KMS-11 (cell line): ENCODE measurements around the gene GDF10.

Experiments used
- H2AFZ ChIP-seq: fragments of 200-600 bp; sonication (generic); 2 replicates; pipeline ENCODE4 v1.6.1; 2016; ENCODE audit warnings: antibody characterized with exemption, mixed run types, low read depth
- H3K27ac ChIP-seq: fragments of 200-600 bp; sonication (generic); 2 replicates; pipeline ENCODE4 v1.6.1; 2016; ENCODE audit warnings: mild to moderate bottlenecking, mixed run types
- H3K27me3 ChIP-seq: fragments of 200-600 bp; sonication (generic); 2 replicates; pipeline ENCODE4 v1.6.1; 2017; ENCODE audit warnings: mild to moderate bottlenecking, low read depth, mixed run types, moderate library complexity; ENCODE audit not compliant: insufficient read depth
- H3K36me3 ChIP-seq: fragments of 200-600 bp; sonication (generic); 2 replicates; pipeline ENCODE4 v1.6.1; 2017; ENCODE audit warnings: mild to moderate bottlenecking, mixed run types; ENCODE audit not compliant: insufficient read depth
- H3K4me1 ChIP-seq: fragments of 200-600 bp; sonication (generic); 2 replicates; pipeline ENCODE4 v1.6.1; 2016; ENCODE audit warnings: mild to moderate bottlenecking, low read depth, mixed run types; ENCODE audit not compliant: poor library complexity, severe bottlenecking
- H3K4me2 ChIP-seq: fragments of 200-600 bp; sonication (generic); 2 replicates; pipeline ENCODE4 v1.7.0; 2016; ENCODE audit warnings: mild to moderate bottlenecking, mixed run types
- H3K4me3 ChIP-seq: fragments of 200-600 bp; sonication (generic); IDR thresholded peaks from 2 replicates; pipeline ENCODE4 v1.6.1; 2017; ENCODE audit warnings: low read depth, low read length, mixed read lengths; ENCODE audit not compliant: insufficient read depth
- H3K79me2 ChIP-seq: fragments of 200-600 bp; sonication (generic); 2 replicates; pipeline ENCODE4 v1.6.1; 2016; ENCODE audit warnings: low read depth, mixed run types; ENCODE audit not compliant: insufficient read depth
- H3K9ac ChIP-seq: fragments of 200-600 bp; sonication (generic); 2 replicates; pipeline ENCODE4 v1.6.1; 2016; ENCODE audit warnings: mild to moderate bottlenecking, mixed run types
- H4K20me1 ChIP-seq: fragments of 200-600 bp; sonication (generic); 2 replicates; pipeline ENCODE4 v1.6.1; 2016; ENCODE audit warnings: mild to moderate bottlenecking, mixed run types; ENCODE audit not compliant: insufficient read depth
- TF ChIP-seq, protein P1 (sequence below): fragments of 200-600 bp; sonication (generic); conservative IDR thresholded peaks from 2 replicates; pipeline ENCODE4 v1.6.1; 2017; ENCODE audit warnings: low read depth, mild to moderate bottlenecking, antibody characterized with exemption, low read length, moderate library complexity, mixed read lengths

The GDF10 gene

DNA sequence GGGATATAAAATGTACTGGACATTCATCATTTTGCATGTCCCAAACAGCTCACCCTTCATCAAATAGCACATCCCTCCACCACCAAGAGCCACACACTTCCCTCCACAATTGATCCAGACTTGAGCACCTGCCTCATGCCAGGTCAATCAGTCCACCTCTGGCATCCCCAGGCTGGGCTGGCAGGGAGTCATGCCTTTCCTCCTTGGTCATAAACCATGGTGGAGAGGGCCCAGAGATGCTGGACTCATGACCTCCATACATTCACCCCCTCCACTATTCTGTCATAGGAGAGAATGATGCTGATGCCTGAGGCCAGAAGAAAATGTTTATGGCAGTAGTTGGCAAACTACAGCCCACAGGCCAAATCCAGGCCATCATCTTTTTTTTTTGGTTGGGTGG lies 16.1 kb upstream of the GDF10 start:
- no peaks in the 10 kb centered on the region for H3K4me1 ChIP-seq
- no peak overlapping the region for H3K27ac ChIP-seq
- H3K9ac ChIP-seq: no peak overlapping the region
- no peaks in the 10 kb centered on the region for H3K36me3 ChIP-seq
- H3K79me2 ChIP-seq: no peaks in the 10 kb centered on the region
- H3K27me3 ChIP-seq: no peaks in the 10 kb centered on the region
- TF ChIP-seq, protein P1, sequence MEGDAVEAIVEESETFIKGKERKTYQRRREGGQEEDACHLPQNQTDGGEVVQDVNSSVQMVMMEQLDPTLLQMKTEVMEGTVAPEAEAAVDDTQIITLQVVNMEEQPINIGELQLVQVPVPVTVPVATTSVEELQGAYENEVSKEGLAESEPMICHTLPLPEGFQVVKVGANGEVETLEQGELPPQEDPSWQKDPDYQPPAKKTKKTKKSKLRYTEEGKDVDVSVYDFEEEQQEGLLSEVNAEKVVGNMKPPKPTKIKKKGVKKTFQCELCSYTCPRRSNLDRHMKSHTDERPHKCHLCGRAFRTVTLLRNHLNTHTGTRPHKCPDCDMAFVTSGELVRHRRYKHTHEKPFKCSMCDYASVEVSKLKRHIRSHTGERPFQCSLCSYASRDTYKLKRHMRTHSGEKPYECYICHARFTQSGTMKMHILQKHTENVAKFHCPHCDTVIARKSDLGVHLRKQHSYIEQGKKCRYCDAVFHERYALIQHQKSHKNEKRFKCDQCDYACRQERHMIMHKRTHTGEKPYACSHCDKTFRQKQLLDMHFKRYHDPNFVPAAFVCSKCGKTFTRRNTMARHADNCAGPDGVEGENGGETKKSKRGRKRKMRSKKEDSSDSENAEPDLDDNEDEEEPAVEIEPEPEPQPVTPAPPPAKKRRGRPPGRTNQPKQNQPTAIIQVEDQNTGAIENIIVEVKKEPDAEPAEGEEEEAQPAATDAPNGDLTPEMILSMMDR: no peak
- no peak overlapping the region for H3K4me2 ChIP-seq
- no peaks in the 10 kb centered on the region for H4K20me1 ChIP-seq
- H2AFZ ChIP-seq: no peak overlapping the region
- H3K4me3 ChIP-seq: no peak overlapping the region

DNA sequence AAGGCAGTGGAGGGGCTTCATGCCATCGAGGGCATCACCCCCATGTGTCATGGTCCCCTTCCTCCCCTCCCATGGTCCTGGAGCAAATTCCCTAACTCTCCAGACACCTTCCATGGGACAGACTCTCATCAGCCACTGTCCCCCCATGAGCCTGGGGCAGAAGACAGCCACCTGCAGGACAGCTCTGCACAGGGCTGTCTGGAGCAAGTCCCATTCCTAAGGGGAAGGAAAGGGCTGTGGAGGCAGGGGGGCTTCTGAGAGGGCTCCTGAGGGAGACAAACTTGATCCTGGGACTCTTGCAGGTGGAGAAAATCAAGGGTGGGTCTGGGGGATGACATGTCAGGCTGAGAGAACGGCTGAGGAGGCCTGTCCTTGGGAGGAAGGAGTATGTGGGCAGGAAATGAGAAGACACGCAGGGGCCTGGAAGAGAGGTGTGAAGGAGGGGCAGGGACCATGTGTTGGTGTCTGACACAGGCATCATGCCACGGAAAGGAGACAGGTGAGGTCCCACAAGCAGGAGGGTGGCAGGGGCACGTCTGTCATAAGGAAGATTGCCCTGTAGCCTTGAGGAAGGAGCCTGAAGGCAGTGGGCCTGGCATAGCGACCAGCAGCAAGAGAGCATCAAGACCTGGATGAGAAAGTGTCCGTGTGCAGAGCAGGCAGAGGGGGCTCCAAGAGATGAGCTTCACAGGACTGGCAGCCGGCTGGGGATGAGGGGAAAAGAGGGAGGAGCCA lies 14.4 kb upstream of the GDF10 start:
- H3K4me2 ChIP-seq: no peak overlapping the region
- no peak overlapping the region for H3K9ac ChIP-seq
- TF ChIP-seq, protein P1: no peak
- no peaks in the 10 kb centered on the region for H4K20me1 ChIP-seq
- H3K27me3 ChIP-seq: no peaks in the 10 kb centered on the region
- no peaks in the 10 kb centered on the region for H3K36me3 ChIP-seq
- no peak overlapping the region for H3K27ac ChIP-seq
- no peak overlapping the region for H2AFZ ChIP-seq
- H3K4me3 ChIP-seq: no peak overlapping the region
- H3K79me2 ChIP-seq: no peaks in the 10 kb centered on the region
- no peaks in the 10 kb centered on the region for H3K4me1 ChIP-seq

DNA sequence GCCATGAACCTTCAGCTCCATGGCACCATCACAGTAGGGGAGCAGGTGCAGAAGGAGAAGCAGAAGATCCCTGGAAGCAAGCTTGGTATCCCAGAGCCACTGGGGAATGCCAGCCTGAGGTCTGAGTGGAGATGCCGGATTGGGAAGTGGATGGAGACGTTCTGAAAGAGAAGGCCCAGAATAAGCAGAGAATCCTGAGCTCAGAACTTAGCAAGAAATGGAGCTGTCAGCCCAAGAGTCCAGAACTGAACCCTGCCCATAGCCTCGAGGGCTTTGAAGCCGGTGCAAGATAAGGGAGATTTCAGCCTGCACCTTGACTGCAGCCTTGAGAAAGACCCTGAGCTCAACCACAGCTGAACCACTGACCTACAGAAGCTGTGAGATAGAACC lies 13.9 kb upstream of the GDF10 start:
- Histone ChIP-seq H3K9ac (no peak overlapping the region), H3K27ac (no peak overlapping the region)

DNA sequence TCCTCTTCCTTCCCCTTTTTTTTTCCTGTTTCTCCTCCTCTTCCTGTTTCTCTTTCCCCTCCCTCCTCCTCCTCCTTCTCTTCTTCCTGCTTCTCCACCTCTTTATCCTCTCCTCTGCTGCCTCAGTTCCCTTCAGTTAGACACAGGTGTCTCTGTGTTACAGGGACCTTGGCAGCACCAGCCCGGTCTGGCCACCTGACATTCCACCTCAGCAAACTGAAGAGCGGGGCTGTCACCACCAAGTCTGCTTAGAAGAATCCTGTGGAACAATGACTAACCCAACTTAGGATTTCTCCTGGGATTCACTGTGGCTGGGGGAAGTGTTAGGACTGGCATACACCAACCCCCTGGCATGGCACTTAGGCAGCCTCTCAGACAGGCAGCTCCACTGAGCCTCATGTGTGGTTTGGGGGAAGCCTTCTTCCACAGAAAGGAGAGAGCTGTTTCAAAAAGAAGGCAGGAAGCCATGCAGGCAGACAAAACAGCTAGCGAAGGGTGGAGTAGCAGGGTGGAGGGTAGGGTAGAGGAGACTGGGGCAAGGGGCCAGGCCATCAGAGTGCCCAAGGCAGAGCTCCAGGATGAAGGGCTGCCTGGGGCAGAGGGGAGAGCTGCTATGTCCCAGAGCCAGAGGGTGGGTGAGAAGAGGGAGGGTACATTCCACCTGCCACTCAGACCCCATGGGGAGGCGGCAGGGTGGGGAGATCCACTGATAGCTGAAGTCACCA lies 13.2 kb upstream of the GDF10 start:
- Histone ChIP-seq H3K79me2 (no peaks in the 10 kb centered on the region), H3K27ac (no peak overlapping the region), H2AFZ (no peak overlapping the region), H3K4me2 (no peak overlapping the region), H4K20me1 (no peaks in the 10 kb centered on the region), H3K36me3 (no peaks in the 10 kb centered on the region), H3K4me1 (no peaks in the 10 kb centered on the region), H3K27me3 (no peaks in the 10 kb centered on the region), H3K4me3 (no peak overlapping the region), H3K9ac (no peak overlapping the region)
- TF ChIP-seq, protein P1: no peak

More for the DNA sequence above, 13.9 kb upstream of the GDF10 start:
- Histone ChIP-seq H3K4me3 (no peak overlapping the region), H3K27me3 (no peaks in the 10 kb centered on the region), H2AFZ (no peak overlapping the region), H3K4me2 (no peak overlapping the region), H3K79me2 (no peaks in the 10 kb centered on the region), H4K20me1 (no peaks in the 10 kb centered on the region), H3K4me1 (no peaks in the 10 kb centered on the region), H3K36me3 (no peaks in the 10 kb centered on the region)
- TF ChIP-seq, protein P1: no peak
